Fibroblast of skin of left quadriceps (primary cell): Measurements from ENCODE around the gene HECTD3.

Source experiments
- DNase-seq, 2 experiments: peaks; one replicate each; pipeline ENCODE4 v3.0.0-alpha.2; 2013; ENCODE audit warnings: low read depth in 2 of 2

The HECTD3 gene

DNA sequence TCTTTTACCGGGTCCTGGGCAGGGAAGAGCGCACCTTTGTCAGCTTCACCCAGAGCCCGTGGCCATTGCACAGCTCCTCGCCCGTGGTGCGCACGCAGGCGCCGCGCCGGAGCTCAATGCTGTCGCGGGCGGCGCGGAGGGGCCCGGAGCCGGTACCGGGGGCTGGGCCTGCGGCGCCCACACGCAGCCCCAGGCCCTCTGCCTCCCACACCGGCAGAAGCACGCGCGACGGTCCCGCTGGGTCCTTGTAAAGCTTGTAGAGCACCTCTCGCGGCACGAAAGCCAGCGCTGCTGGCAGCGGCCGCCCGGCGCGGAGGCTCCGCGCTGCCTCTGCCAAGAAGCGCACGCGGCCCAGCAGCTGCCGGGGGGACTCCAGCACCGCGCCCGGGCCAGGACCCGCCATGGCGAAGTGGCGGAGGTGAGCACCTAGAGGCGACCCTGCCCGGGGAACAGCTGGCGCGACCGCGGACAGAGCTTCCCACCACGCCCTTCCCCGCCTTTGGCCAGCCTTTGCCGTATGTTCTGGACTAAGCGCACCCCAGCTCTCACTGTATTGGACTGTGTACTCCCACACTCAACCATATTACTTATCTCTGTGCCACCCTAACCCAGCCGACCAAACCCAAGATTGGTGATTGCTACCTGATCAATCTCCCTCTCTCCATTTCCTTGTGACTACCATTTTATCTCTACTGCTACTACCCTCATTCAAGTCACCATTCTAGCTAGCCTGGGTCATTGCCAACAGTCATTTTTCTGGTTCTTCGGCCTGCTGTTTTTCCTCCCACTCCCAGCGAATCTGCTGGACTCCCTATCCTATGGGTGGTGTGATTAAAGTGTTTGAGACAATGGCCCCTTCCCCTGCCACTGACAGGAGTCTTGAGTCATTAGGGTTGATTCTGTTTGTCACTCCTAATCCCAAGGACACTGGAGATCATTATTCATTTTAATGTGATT lies at the start of gene HECTD3:
Gene HECTD3 (minus strand): TSS at position 470 of the 957 bp plus-strand sequence. CDS start 67 bp downstream, at position 403.
- peak in 1 of 2 experiments; percentile 34 for DNase-seq

DNA sequence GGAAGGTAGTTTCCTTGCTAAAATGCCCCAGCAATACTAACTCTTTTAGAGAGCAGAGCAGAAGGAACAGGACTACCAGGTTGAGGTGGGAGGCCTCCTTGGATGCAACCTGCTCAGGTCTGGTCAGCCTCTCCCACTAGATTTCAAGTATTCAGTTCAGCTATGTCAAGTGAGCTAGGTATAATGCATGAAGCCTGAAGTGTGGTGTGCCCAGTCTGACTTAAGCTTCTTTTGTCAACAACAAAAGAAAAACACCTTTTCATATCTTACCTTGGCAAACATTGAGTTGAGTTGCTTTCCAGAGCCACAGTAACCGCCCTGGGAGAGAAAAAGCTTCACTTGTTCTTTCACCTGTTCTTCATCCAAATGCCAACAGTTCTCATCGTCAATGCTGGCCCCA lies 48.7 kb upstream of the HECTD3 start:
- DNase-seq: no peak

DNA sequence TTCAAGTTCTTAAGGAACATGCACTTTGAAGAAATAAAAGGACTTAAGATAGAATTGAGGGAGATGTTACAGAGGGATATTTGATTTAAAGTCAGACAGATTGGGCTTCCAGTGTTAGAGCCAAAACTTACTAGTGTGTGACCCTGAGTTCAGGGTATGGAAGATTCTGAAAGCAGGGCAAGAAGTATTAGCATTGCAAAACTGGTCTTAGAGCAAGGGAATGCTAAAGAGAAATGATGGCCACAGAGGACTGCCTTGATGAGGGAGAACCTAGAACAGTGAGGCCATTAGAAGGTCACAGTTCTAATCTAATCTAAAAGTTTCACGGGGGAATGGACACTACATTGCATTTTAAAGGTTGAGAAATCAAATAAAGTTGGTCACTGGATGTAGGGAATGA lies 46.4 kb upstream of the HECTD3 start:
- no peak for DNase-seq

DNA sequence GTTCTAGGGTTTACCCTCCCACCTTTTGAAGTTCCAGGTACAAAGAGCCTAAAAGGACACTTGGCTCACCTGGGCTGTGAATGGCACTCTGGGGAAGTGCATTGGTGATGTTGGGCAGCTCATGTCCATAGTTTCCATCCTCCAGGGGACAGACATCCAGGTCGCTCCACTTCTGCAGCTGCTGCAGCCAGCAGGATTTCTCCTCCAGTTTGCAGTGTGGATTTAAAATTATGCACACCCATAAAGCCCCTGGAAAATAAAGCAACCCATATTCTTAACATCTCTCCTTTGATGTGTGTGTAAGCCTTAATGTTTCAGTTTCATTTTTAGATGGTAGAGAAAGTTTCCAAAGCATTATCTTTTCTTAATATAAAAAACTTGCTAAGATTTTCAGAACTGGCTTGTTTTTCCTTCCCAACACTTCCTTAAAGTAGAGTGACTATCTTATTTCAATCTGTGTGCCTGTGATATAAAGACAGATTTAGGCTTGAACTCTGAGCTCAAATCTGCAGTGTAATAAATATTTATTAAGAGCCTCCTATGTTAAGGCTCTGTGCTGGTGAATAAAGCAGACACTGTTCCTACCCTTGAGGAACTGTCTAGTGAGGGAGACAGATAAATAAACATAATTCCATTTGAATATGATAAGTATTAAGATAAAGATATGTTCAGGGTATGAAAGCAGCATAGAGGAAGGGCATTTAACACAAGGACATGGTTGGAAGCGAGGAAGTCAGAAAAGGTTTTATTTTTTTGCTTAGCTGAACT lies 40.1 kb upstream of the HECTD3 start:
- DNase-seq: no peak

DNA sequence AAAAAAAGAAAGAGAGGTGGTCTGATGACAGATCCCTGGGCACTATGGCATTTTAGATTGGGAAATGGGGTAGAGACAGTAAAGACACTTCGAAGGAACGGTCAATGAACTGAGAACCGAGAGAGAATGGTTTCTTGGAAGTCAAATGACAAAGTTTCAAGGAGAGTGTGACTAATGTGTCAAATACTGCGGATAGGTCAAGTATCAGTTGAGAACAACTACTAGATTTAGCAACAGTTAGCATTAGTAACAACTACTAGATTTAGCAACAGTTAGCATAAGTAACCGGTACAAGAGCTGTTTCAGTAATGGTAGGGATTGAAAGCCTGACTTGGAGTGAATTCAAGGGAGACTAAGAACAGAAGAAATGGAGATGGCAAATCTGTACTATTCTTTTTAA lies 35.9 kb upstream of the HECTD3 start:
- no peak for DNase-seq

DNA sequence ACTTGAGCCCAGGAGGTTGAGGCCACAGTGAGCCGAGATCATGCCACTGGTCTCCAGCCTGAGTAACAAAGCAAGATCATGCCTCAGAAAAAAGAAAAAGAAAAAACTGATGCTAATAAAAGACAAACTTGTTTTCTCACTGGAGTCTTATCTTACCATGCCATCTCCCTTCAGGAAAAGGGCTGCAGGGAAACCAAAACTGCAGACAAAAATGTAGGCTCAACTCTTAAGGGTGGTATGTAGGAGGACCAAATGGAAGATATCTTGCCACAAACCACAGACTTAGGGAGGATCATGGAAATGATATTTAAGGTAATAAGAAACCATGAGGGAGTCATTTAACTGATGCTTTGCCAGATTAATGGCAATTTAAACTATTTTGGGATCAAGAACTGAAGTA lies 33.8 kb upstream of the HECTD3 start:
- no peak for DNase-seq

DNA sequence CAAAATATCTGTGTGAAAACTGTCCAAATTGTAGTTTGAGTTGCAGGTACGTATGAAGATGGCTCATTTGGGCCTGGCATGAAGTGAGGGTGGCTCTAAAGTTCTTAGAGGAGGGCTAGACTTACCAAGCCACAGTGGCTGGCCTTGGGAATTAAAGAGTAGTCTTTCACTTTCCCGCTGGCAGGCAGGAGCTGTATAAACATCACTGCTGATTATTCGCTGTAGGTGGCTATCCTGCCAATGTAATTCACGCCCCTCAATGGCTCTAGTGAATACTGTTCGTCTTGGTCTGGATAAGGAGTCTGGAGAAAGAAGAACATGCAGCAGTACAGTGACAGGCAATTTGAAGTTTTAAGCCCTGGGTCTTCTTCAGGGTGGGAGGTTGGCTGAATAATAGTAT lies 32.0 kb upstream of the HECTD3 start:
- no peak for DNase-seq

DNA sequence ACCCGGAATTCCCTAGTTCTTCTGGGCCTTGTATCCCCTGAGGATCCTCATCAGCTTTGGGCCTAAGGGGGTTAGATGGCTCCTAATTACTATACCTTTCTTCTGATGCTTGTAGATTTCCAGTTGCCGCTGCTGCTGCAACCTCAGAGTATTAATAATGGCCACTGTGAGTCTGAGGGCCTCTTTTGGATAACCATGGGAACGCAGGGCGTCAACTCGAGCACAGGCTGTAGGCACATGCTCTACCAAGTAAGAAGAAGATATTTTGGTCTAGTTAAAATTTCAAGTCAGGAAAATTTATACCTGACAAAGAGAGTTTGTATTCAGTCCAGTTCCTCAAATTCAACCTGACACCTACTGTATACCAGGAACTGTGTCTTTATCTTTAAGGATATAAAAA lies 29.2 kb upstream of the HECTD3 start:
- DNase-seq: no peak

DNA sequence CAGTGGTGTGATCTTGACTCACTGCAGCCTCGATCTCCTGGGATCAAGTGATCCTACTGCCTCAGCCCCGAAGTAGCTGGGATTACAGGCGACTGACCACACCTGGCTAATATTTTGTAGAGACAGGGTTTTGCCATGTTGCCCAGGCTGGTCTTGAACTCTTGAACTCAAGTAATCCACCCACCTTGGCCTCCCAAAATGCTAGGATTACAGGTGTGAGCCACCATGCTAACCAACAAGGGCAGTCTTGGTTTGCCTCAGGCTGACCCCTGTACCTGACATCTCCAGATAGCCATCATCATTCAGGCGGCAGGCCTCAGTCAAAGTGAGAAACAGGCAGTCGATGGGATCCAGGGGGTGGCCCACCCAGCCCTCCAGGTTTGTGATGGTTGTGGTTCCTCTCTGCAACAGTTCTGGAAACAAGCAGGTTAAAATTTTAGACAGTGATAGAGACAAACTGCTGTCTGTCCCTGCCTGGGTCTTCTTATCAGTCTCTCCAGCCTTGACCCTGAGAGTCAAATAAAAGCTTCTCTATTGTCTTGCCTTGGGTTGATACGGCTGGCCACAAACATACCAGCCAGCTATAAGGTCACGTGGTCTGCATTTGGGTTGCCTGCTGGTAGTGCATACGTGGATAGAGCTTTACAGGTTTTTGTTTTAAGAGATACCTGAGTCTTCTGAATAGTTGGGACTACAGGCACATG lies 27.7 kb upstream of the HECTD3 start:
- DNase-seq: no peak

DNA sequence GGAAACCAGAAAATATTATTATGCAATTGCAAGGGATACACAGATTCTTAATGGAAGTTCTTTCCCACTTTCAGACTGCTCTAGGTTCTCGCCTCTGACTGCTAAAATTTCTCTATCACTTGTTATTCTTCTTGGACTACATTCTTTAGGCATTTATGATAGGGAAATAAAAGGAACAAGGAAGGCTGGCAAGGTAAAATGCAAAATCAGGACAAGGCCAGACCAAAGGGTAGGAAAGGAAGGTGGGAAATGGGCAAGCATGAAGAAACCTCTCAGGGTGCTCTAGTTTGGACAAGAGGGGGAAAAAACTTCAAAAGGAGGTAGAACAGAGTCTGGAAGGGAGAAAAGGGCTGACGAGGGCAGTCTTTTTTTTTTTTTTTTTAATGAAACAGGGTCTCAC lies 27.1 kb upstream of the HECTD3 start:
- DNase-seq: no peak

DNA sequence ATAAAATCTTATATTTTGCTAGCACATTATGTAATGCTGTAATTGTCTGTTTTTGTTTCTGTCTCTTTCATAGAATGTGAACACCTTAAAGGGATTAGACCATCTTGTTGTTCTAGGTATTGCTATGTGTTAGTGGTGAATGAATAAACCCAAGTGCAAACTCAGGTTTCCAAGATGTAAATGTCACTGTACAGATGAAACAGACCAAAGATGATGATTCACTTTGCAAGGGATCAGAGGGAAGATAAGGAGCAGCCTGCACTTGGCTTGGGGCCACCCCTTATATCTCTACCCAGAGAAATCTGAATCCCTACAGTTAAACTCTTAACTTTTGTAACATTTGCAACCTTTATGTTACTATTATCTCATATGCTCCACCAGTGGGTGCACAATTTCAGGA lies 26.3 kb upstream of the HECTD3 start:
- no peak for DNase-seq

DNA sequence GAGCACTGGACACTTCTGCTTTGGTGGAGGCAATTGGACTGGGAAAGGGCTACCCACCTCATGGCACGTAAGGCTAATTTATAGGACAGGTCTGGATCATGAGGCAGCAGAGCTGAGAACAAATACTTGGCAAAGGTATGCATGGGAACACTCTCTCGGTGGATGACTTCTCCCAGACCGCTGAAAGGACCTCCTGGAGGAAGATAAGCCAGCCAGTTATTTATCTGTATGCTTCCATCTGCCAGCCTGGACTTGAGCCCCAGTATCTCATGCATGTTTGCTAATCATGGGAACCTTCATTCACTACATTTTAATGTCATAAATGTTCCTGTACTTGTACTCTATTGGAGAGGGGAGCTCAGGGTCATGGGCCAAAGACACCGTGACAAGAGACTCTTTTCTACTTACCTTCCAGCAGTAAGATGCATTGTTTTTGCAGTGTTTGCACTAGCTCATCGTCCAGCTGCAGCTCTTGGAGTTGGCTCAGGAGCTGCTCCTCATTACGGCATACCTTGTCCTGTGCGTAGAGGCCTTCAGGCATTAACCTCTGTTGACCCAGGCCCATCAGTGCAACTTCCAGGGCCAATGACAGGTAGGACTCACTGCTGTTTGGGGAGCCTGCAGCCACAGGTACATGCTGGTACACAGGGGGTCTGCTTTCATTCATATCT lies 24.6 kb upstream of the HECTD3 start:
- DNase-seq: no peak

DNA sequence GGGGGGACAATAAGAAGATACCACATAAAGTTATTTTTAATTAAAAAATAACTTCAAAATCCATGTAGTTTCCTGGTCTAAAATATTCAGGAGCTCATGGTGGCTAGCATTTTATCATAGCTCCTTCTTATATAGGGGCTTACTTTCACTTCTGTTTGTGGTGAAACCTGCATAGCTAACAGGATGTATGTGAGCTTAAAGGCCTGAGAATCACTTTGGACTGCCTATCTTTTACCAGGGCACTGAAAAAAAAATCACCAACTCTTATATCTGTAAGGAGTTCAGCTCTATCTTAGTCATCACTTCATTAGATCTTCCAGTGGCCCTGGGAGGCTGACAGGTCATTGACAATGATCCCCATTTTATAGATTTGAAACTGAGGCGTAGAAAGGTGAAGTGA lies 22.2 kb upstream of the HECTD3 start:
- no peak for DNase-seq

DNA sequence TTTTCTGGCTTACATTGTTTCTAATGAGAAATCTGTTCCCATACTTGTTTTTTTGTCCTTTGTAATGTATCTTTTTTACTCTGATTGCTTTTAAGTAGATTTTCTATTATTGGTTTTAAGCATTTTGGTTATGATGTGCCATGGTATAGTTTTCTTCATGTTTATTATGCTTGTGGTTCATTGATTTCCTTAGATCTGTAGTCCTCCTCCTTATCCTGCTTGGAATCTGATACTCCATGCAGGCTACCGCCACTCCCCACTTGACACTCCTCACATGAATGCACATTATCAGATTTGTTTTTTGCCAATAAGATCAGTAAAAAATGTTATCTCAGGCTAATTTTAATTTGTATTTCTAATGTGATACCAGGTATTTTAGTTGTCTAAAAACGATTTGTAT lies 21.7 kb upstream of the HECTD3 start:
- no peak for DNase-seq

DNA sequence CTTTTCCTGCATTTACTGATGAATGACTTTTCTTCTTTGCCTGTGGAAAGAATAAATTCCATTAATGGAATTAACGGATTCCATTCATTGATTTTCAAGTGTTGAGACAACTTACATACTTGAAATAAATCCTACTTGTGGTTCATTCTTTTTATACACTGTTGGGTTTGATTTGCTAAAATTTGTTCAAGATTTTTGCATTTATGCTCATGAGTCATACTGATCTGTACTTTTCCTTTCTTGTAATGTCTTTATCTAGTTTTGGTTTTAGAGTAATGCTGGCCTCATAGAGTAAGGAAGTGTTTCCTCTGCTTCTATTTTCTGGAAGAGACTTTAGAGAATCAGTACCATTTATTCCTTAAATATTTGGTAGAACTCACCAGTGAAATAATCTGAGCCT lies 15.3 kb upstream of the HECTD3 start:
- DNase-seq: no peak

DNA sequence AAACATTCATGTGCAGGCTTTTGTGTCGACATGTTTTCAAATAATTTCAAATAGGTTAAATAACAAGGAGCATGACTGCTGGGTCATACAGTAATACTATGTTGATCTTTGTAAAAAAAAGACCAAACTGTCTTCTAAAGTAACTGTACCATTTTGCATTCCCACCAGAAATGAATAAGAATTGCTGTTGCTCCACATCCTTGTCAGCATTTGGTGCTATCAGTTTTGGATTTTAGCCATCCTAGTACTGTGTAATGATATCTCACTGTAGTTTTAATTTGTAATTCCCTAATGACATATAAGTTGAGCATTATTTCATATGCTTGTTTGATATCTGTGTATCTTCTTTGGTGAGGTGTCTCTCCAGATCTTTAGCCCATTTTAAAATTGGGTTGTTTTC lies 12.5 kb upstream of the HECTD3 start:
- DNase-seq: no peak

DNA sequence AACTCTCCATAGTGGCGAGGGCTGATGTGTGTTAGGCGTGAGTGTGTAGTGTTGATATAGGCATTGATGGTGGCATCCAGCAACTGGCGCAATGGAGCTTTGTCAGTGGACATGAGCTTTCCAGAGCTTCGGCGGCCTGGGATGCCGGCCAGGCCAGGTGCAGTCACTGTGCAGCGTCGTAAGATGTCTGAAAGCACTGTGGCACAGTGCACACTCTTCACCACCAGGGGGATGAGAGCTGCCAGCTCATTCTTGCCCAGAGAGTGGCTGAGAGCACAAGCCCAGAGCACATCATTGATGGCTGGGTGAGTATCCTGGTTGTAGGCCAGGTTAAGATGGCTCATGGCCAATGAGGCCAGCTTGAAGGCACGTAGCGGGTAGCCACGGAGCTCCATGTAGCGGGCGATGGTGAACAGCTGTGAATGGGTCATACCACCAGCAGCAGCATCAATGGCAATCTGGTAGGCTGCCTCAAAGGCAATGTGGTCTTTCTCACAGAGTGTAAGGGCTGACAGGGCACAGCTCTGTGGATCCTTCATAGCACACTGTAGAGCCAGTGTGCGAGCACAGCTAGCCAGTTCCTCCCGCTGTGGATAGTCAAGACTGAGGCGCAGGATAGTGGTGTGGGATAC lies 7.6 kb upstream of the HECTD3 start:
- peak in 1 of 2 experiments; percentile 11 for DNase-seq

DNA sequence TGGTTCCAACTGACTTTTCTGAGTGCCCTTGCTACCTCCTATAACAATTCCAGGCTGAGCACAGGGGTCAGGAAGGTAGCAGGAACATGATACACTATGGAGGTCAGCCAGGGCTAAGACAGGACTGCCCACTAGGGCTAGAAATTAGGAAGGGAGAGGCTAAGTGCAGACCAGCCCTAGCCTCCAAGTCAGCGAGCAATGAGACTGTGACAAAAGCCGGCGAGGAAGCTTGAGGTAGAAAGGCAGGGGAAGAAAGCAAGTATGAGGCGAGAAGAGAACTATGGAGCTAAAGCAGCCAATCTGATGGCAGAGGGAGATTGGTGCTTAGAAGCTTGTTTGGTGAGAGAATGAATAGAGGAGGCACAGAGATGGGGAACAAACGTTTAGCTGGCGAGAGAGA lies 5.6 kb upstream of the HECTD3 start:
- DNase-seq: no peak

DNA sequence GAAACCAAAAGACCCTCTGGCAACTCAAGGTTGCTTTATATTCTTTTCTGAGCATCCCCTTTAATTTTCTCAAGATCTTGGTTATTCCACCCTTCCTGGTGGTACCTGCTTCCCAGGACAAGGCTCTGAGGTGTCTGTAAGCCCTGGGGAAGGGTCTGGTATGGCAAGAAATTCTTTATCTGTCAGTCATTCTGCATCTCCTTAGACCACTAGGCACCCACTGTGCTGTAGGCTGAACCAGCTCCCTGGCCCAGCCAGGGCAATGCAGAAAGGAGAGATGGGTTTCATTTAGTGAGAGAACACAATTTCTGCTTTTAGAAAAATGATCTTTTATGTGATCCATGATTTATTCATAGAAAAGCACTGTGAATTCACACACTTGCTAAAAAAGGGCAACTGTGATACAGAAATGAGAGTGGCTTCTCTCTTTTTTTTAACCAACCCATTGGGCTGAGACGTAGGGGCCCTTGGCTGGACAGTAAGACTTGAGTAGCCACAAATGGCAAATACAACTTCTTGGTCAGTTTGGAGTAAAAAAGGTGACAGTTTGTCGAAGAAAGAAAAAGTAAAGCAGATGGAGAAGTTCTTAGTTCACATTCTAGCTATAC lies 5.1 kb upstream of the HECTD3 start:
- no peak for DNase-seq

DNA sequence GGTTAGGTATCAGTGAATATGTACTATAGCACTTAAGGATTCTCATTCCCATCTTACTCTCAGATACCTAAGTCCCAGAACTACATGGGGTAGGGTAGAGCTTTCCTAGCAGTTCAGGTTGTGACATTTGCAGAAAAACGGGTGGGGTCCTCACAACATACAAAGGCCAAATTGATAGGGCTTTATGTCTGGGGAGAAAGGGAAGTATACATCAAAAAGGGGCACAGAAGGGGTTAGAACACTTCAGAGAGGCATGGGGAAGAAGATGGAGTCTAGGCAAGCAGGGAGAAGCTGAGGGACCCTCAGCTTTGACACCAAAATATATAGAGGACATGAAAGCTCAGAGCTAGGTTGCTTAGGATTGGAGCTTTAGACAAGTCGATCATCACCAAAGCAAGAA lies 4.6 kb upstream of the HECTD3 start:
- DNase-seq: no peak
